Measurements from ENCODE around the gene LAMP5. TPM values are rescaled to one million over a fixed set of nuclear protein-coding genes. Genes with fewer than 3 reads are reported as not detected.
A peak's percentile ranks its signal among the peaks of the same experiment; 100 is the strongest.

LAMP5 gene
- total and polyA plus RNA-seq, 2 of the 13 experiments (the other 11 are each of a cell fraction or from before 2014, with no cell fraction given): not detected

GRCh38 chr20:9523636-9524035, 9.2 kb downstream of the LAMP5 start:
- WGBS (ENCODE audit: low lambda C conversion rate): 9% methylated on average over 3 of the region's 3 CpGs
- ChIA-PET CTCF (ENCODE audit: low intra/inter-chr PET ratio, low total read pairs) (no interaction called here), POLR2A (no interaction called here)
- no peak for TF ChIP-seq ZNF468 (CRISPR knock-in tag; IDR thresholded peaks at IDR 0.05)
- no peak for TF ChIP-seq GABPA (IDR thresholded peaks at IDR 0.05; ENCODE audit: low read depth, low read length)
- peak; percentile 13; the same call in 1 of the 2 replicates for TF ChIP-seq GABPA (CRISPR knock-in tag; IDR thresholded peaks at IDR 0.05; ENCODE audit: low read depth)
- TF ChIP-seq CEBPB (IDR thresholded peaks at IDR 0.05; ENCODE audit: borderline replicate concordance, low read depth, low read length): peak; percentile 22; the same call in 1 of the 2 replicates
- H3K9ac ChIP-seq (ENCODE audit: insufficient read depth, low read depth, low read length): no peak overlapping the region
- BruUV-seq (replicated peaks): no TSS peak
- no peak overlapping the region for H3K4me2 ChIP-seq (ENCODE audit: low read depth, low read length)
- H4K20me1 ChIP-seq (ENCODE audit: insufficient read depth, low read length): no peaks in the 10 kb centered on the region
- no peak overlapping the region for H3K27ac ChIP-seq (ENCODE audit: extremely low read length, insufficient read depth, low read length)
- intact Hi-C loops (cut with micrococcal nuclease; ENCODE audit: unreplicated experiment) (no loop called here), in situ Hi-C loops (cut with HindIII; ENCODE audit: extremely low pct_ligation_motif_present, low pct_unique_long_range_greater_than_20kb) (no loop called here)
- no peak overlapping the region for H2AFZ ChIP-seq (ENCODE audit: low read length)
- DNase-seq (ENCODE audit: low spot score): no peak
- FAIRE-seq: no peak
- no peaks in the 10 kb centered on the region for H3K9me3 ChIP-seq (ENCODE audit: low read length)
- H3K36me3 ChIP-seq (replicated peaks in 1 of 2; ENCODE audit: control insufficient read depth in 1 of 2, insufficient read depth in 2 of 2, low read length in 2 of 2): no peaks in the 10 kb centered on the region
- peaks cover 0 to 11% of the 10 kb centered on the region in 2 experiments; a peak in 1 of 5 replicates for H3K27me3 ChIP-seq (ENCODE audit: control insufficient read depth in 1 of 2, insufficient read depth in 2 of 2, low read length in 2 of 2)
- no peaks in the 10 kb centered on the region for H3K79me2 ChIP-seq (ENCODE audit: insufficient read depth, low read length)
- no peak overlapping the region for H3K4me3 ChIP-seq (replicated peaks in 1 of 3; ENCODE audit: insufficient read depth in 1 of 3, low read depth in 2 of 3, low read length in 3 of 3)
- no peak for ATAC-seq
- no peaks in the 10 kb centered on the region for H3K4me1 ChIP-seq (ENCODE audit: insufficient read depth, low read length)

DNA sequence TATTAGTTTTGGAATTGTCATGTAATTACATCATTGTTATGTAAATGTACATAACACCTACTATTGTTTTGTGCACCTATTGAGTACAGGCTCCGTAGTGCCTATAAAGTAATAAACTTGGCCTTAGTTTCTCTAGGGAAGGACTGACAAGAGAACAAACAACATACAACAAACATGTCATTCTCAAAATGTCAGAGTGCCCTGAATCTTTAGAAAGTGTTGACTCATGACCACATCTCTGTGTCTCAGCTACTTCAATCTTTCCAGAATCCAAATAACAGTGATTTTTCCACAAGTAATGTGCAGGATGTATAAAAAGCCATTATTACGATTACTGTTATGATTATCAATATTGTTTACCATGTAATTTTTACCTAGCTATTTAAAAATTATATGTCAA, 17.2 kb downstream of the LAMP5 start:
- DNase-seq (ENCODE audit: low spot score) (no peak), FAIRE-seq (no peak), ATAC-seq (no peak)
- intact Hi-C loops (cut with micrococcal nuclease; ENCODE audit: unreplicated experiment) (no loop called here), in situ Hi-C loops (cut with HindIII; ENCODE audit: extremely low pct_ligation_motif_present, low pct_unique_long_range_greater_than_20kb) (no loop called here)
- no peak overlapping the region for H3K27ac ChIP-seq (ENCODE audit: extremely low read length, insufficient read depth, low read length)
- no peak overlapping the region for H3K9ac ChIP-seq (ENCODE audit: insufficient read depth, low read depth, low read length)
- H3K36me3 ChIP-seq (replicated peaks in 1 of 2; ENCODE audit: control insufficient read depth in 1 of 2, insufficient read depth in 2 of 2, low read length in 2 of 2): no peaks in the 10 kb centered on the region
- WGBS (ENCODE audit: low lambda C conversion rate): 6% methylated on average over 2 of the region's 2 CpGs
- POLR2A ChIA-PET: no interaction called here
- CTCF ChIA-PET (ENCODE audit: low intra/inter-chr PET ratio, low total read pairs): no interaction called here
- BruUV-seq (replicated peaks): no TSS peak
- H2AFZ ChIP-seq (ENCODE audit: low read length): no peak overlapping the region
- H3K27me3 ChIP-seq (ENCODE audit: control insufficient read depth in 1 of 2, insufficient read depth in 2 of 2, low read length in 2 of 2): peaks cover 0 to 10% of the 10 kb centered on the region in 2 experiments; a peak in 2 of 5 replicates
- no peaks in the 10 kb centered on the region for H3K79me2 ChIP-seq (ENCODE audit: insufficient read depth, low read length)
- H3K4me1 ChIP-seq (ENCODE audit: insufficient read depth, low read length): no peaks in the 10 kb centered on the region
- no peak overlapping the region for H3K4me3 ChIP-seq (replicated peaks in 1 of 3; ENCODE audit: insufficient read depth in 1 of 3, low read depth in 2 of 3, low read length in 3 of 3)
- no peaks in the 10 kb centered on the region for H3K9me3 ChIP-seq (ENCODE audit: low read length)
- H4K20me1 ChIP-seq (ENCODE audit: insufficient read depth, low read length): no peaks in the 10 kb centered on the region
- H3K4me2 ChIP-seq (ENCODE audit: low read depth, low read length): no peak overlapping the region
- TF ChIP-seq, protein P1, sequence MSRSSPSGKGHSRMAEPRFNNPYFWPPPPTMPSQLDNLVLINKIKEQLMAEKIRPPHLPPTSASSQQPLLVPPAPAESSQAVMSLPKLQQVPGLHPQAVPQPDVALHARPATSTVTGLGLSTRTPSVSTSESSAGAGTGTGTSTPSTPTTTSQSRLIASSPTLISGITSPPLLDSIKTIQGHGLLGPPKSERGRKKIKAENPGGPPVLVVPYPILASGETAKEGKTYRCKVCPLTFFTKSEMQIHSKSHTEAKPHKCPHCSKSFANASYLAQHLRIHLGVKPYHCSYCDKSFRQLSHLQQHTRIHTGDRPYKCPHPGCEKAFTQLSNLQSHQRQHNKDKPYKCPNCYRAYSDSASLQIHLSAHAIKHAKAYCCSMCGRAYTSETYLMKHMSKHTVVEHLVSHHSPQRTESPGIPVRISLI (CRISPR knock-in tag; IDR thresholded peaks at IDR 0.05; ENCODE audit: borderline replicate concordance): no peak
- TF ChIP-seq SP140L (CRISPR knock-in tag; IDR thresholded peaks at IDR 0.05; ENCODE audit: borderline replicate concordance) (no peak), NAIF1 (CRISPR knock-in tag; IDR thresholded peaks at IDR 0.05; ENCODE audit: borderline replicate concordance) (no peak), ZNF746 (CRISPR knock-in tag; IDR thresholded peaks at IDR 0.05) (no peak), CHCHD3 (CRISPR knock-in tag; IDR thresholded peaks at IDR 0.05) (no peak), GTF2F1 (IDR thresholded peaks at IDR 0.05; ENCODE audit: low read length) (no peak), CREB1 (IDR thresholded peaks at IDR 0.05) (no peak), CREB1 (CRISPR knock-in tag; IDR thresholded peaks at IDR 0.05) (no peak), JDP2 (CRISPR knock-in tag; IDR thresholded peaks at IDR 0.05; ENCODE audit: borderline replicate concordance) (no peak), YY1 (IDR thresholded peaks at IDR 0.05; ENCODE audit: insufficient read depth, insufficient replicate concordance, low read depth, low read length) (no peak), RCOR2 (CRISPR knock-in tag; IDR thresholded peaks at IDR 0.05) (no peak), ZNF484 (CRISPR knock-in tag; IDR thresholded peaks at IDR 0.05; ENCODE audit: borderline replicate concordance, low read depth) (no peak), IKZF5 (CRISPR knock-in tag; IDR thresholded peaks at IDR 0.05) (no peak)
- TF ChIP-seq, protein P2, sequence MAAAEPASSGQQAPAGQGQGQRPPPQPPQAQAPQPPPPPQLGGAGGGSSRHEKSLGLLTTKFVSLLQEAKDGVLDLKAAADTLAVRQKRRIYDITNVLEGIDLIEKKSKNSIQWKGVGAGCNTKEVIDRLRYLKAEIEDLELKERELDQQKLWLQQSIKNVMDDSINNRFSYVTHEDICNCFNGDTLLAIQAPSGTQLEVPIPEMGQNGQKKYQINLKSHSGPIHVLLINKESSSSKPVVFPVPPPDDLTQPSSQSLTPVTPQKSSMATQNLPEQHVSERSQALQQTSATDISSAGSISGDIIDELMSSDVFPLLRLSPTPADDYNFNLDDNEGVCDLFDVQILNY (CRISPR knock-in tag; conservative IDR thresholded peaks at IDR 0.05): no peak
